ENCODE data around the gene CDKAL1.
"Not testable (repeated sequence)": the region's sequence is repeated elsewhere in the genome, so short reads cannot be mapped to it uniquely, and the experiment has no call there.

Gene CDKAL1

GRCh38 chr6:21049572-21049971 lies 515.3 kb downstream of the CDKAL1 start:
- DNase-seq, result no peak

- no peak for DNase-seq
Measured at GRCh38 chr6:21050935-21051334, 516.7 kb downstream of the CDKAL1 start.

DNA sequence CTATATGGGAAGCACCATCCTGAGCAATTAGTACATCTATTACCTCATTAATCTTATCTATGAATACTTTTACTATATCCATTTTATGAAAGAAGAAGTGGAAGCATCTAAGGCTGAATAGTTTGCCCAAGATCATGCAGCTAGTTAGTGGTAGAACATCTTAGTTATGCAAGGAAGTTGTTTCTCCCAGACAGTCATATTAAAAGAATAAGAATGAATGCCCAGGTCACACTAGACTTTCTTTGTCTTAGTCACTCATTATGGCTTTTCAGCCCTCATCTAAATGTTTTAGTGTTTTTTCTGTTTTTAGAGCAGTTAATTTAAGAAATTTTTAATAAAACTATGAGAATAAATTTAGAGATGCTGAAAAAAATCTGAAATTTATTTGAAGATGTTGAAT lies 517.5 kb downstream of the CDKAL1 start:
- no peak for DNase-seq

GRCh38 chr6:21053612-21054011 lies 519.4 kb downstream of the CDKAL1 start:
- no peak for DNase-seq

DNA sequence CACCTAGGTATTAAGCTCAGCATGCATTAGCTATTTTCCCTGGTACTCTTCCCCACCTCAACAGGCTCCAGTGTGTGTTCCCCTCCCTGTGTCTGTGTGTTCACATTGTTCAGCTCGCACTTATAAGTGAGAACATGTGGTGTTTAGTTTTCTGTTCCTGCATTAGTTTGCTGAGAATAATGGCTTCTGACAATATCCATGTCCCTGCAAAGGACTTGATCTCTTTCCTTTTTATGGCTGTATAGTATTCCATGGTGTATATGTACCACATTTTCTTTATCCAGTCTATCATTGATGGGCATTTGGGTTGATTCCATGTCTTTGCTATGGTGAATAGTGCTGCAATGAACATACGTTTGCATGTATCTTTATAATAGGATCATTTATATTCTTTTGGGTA lies 521.2 kb downstream of the CDKAL1 start:
- DNase-seq, result not testable (repeated sequence)

GRCh38 chr6:21061892-21062291 lies 527.6 kb downstream of the CDKAL1 start:
- DNase-seq, result no peak

- peak; percentile 8 for DNase-seq
Measured at GRCh38 chr6:21064756-21065340, 530.6 kb downstream of the CDKAL1 start.

GRCh38 chr6:21067521-21067920 lies 533.3 kb downstream of the CDKAL1 start:
- peak; percentile 38 for DNase-seq

GRCh38 chr6:21070620-21071019 lies 536.4 kb downstream of the CDKAL1 start:
- DNase-seq, result no peak

DNA sequence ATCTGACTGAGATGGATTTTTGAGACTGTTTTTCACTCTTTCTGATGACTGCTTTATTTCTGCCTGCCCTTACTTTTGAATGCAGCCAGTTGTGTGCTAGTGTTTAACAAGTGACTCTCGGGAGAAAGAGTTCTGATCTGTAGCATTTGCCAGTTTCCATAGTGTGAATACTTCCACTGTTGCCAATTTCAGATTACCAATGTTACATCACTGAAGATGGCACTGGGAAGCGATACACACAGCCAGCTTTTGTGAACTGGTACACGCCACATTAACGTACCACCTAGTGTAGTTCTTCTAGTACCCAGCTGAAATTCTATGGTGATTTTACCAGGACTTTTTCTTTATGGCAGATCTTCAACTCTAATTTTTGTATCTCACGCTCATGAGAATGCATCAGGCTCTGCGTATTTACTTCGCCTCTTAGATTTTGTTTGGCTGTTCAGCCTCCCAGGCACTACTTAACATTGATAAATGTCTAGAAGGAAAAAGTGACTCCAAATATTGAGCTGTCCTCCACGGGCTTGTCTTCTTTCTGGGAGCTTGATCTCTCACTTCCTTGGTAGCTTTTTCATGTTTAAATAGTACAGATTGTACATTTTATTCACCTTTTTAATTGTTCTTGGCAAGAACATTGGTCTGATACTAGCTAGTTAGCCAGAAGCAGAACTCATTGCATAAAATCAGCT lies 537.7 kb downstream of the CDKAL1 start:
- DNase-seq, result no peak

- no peak for DNase-seq
Measured at GRCh38 chr6:21073318-21073839, 539.1 kb downstream of the CDKAL1 start.

DNA sequence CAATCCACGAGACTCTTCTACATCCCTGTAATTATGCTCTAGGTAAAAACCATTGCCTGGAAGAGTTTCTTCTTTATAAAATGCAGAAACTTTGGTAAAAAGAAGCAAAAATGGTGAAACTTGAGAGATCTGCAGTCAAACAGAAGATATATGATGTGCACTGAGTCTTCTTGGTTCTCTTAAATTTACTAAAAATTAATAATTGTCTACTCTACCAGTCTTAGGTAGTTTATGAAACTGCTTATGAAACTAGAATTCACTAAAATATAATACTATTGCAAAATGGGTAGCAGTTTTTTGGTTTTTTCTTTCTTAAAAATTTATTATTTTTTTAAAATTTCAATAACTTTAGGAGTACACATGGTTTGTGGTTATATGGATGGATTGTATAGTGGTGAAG lies 540.2 kb downstream of the CDKAL1 start:
- no peak for DNase-seq

DNA sequence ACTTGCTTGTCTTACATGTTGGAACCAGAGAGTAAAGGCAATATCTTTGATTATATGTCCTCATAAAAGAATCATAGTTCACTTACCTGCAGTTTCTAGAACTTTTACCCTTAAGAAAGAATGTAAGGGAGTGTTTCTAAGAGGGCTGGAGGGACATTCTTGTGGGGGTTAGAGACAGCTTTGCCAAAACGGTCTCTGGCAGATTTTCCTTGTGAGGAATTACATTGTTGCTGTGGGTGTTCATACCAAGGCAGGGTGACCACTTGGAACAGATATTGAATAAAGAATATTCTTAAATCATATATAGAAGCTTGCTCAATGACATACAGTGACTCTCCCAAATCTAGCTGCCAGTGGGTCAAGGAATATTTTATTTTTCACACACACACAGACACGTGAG lies 541.7 kb downstream of the CDKAL1 start:
- DNase-seq, result no peak

DNA sequence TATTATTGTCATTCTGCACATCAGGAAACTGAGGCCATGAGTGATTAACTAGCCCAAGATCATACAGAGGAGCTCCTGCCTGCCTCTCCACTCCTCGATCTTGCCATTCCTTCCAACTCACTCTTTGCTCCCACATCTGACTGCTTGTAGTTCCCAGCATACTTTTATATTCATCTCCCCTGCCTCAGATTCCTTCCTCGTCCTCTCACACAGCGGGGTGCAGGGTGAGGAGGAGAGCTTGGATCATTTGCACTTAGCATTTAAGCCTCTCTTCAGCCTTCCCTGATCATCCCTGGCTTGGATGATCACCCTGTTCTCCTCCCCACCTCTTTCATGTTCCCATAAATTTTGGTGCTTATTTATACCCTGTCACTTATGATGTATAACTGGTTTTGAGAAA lies 544.2 kb downstream of the CDKAL1 start:
- DNase-seq, result no peak

DNA sequence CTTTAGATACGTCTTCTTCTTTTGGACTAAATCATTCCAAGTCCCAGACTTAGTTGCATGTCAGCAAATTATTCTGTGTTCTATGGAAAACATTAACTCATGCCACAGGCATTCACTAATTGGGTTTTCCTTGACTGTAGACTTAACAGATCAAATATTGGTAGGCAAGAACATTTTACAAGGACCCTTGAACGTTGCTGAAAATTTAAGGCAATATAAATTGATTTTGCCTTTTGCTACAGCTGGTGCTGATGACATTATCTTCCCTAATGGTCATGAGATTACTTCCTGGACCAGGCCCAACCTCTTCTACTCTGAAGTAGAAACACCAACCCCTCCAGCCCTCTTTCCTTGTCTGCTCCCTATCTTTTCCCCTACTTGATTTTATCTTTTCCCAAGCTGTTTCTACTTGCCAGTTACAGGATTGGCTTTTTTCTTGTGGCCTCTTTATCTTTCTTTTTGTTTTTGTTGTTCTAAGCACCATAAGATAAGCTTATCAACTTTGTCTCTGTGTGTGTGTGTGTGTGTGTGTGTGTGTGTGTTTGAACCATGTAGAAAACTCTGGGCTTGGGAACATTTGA lies 545.3 kb downstream of the CDKAL1 start:
- no peak for DNase-seq

- no peak for DNase-seq
Measured at GRCh38 chr6:21080221-21080620, 546.0 kb downstream of the CDKAL1 start.

GRCh38 chr6:21082091-21082490 lies 547.8 kb downstream of the CDKAL1 start:
- DNase-seq, result no peak

- DNase-seq, result no peak
Measured at GRCh38 chr6:21083708-21084107, 549.5 kb downstream of the CDKAL1 start.

- DNase-seq, result no peak
Measured at GRCh38 chr6:21084656-21085055, 550.4 kb downstream of the CDKAL1 start.

- no peak for DNase-seq
Measured at GRCh38 chr6:21085211-21085610, 551.0 kb downstream of the CDKAL1 start.

DNA sequence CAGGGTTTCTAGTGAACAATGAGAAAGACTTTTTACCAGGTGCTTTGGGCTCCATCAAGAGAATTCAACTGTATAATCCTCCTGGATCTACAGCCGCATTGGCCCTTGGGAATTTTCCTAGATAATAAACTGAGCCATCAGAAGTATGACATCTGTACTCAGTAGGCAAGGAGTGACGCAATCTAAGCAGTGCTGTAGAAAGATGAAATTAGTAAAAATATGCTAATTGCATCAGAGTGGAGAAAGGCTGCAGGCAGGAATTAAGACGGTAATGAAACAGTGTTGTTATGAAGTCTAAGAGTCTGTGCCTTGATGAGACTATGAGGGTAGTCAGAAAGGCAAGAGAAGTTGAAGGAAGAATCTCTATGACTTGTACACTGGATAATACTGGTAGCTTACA lies 551.4 kb downstream of the CDKAL1 start:
- DNase-seq, result no peak

DNA sequence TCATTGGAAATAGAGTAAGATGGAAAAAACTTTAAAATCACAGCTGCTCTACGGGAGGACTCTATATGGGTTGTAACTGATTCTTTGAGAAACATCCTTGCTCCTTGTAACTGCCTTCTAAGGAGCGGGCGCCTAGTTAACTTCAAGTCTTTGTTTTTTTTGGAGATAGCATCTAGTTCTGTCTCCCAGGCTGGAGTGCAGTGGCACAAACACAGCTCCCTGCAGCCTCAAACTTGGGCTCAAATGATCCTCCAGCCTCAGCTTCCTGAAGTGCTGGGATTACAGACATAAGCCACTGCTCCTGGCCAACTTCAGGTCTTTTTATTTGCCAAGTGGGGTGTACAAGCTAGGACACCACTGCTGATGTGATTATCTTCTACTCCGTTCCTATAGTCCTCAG lies 552.9 kb downstream of the CDKAL1 start:
- DNase-seq, result no peak

- no peak for DNase-seq
Measured at GRCh38 chr6:21091411-21091810, 557.2 kb downstream of the CDKAL1 start.

DNA sequence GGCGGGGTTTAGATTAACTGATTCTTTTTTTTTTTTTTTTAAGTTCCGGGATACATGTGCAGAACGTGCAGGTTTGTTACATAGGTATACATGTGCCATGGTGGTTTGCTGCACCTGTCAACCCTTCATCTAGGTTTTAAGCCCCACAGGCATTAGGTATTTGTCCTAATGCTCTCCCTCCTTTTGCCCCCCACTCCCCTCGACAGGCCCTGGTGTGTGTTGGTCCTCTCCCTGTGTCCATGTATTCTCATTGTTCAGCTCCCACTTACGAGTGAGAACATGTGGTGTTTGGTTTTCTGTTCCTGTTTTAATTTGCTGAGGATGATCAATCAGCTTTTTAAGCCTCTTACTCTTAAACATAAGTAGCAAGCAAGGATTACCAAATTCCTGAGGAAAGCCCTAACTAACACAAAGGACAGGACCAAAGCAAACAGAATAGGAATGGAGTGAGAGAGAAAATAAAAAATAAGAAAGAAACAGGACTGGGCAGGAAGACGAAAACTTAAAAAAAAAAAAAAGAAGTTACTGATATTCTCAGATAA lies 558.0 kb downstream of the CDKAL1 start:
- not testable (repeated sequence) for DNase-seq
